Measurements from ENCODE around the gene ZNF410. TPM values are rescaled to one million over a fixed set of nuclear protein-coding genes. Genes with fewer than 3 reads are reported as not detected.
"Not testable (repeated sequence)": the region's sequence is repeated elsewhere in the genome, so short reads cannot be mapped to it uniquely, and the experiment has no call there.

The ZNF410 gene, protein sequence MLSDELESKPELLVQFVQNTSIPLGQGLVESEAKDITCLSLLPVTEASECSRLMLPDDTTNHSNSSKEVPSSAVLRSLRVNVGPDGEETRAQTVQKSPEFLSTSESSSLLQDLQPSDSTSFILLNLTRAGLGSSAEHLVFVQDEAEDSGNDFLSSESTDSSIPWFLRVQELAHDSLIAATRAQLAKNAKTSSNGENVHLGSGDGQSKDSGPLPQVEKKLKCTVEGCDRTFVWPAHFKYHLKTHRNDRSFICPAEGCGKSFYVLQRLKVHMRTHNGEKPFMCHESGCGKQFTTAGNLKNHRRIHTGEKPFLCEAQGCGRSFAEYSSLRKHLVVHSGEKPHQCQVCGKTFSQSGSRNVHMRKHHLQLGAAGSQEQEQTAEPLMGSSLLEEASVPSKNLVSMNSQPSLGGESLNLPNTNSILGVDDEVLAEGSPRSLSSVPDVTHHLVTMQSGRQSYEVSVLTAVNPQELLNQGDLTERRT
- 10 to 100 TPM; 49.3 to 51.7 TPM for total RNA-seq

DNA sequence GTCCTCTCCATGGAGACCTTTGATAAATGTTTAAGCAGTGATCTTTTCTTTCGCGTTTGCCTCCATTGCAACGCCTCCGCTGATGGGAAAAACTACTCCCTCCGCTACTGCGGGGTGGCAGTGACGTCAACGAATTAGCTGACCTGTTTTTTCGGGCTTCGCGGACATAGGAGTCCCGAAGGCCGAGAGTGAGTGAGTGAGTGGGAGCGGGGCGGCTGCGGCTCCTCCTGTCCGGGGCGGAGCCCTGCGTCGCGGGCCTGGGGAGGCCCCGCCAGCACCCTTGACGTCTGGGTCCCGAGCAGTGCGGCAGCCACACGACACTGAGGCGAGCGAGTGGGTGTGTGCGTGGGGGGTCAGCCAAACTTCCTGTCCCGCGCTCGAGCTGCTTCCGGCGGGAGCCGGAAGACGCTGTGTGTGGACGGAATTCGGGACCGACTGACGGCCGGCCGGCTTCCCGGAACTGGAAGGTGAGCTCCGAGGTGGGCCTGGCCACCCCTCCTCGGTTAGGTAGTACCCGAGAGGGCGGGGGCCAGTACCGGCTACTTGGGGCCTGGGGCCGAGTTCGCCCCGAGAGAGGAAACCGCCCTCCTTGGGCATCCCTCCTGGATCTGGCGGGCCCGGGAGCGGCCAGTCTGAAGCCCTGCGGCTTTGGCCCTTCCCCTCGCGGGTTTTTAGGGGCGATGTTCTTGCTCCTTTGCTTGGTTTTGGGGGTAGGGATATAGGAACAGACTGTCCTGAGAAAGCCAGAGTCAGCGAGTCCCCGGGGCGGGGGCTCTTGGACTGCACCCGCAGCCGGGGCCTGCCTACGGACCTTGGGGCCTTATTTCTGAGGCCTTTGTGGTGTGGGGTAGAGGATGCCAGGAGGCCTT, at the start of gene ZNF410:
Gene ZNF410 (plus strand): TSS at position 411 of the 869 bp plus-strand sequence. CDS start 5,317 bp downstream, outside the sequence.
- H3K27me3 Mint-ChIP-seq: no peaks in the 10 kb centered on the region
- POLR2A ChIA-PET: interaction anchor here (1.1 kb wide), 1 partner anchor 100 kb away, joined by 5 read pairs; no protein-coding TSS in a partner anchor
- H3K9me3 Mint-ChIP-seq: no peaks in the 10 kb centered on the region
- CTCF ChIA-PET: interaction anchor here (0.7 to 1.4 kb wide), 7 partner anchors 9 to 828 kb away, joined by 3 to 4 read pairs (median 3); partner anchors contain the start of gene RBM25
- H3K4me3 Mint-ChIP-seq: peak within 1 kb of the TSS; percentile 98
- DNase-seq: peak; percentile 87
- peaks cover 42% of the 10 kb centered on the region for H3K4me1 Mint-ChIP-seq
- peak within 1 kb of the TSS; percentile 97 for H3K27ac Mint-ChIP-seq
- H3K36me3 Mint-ChIP-seq (ENCODE audit: low read depth): peaks cover 3% of the 10 kb centered on the region

DNA sequence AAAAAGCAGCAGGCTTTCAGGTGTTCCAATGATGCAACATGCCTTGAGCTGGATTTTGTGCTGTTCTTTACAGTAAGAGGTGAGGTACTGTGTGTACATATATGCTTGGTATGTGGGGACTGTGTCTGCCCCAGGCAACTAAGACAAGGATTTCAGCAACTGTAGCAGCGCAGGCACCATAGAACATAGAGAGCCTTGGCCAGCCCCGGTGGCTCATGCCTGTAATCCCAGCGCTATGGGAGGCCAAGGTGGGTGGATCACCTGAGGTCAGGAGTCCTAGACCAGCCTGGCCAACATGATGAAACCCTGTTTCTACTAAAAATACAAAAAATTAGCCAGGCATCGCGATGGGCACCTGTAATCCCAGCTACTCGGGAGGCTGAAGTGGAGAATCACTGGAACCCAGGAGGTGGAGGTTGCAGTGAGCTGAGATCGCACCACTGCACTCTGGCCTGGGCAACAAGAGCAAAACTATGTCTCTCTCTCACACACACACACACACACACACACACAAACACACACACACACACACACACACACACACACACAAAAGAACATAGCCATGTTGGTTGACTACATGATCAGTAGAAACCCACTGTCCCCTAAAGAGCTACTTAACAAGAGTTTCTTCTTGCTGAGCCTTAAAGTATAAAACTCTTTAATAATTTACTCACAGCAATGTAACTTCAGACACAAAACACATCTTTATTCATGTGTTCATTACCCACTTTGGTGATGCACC, 48.2 kb upstream of the ZNF410 start:
- H3K36me3 Mint-ChIP-seq (ENCODE audit: low read depth); H3K27me3 Mint-ChIP-seq; H3K4me3 Mint-ChIP-seq; DNase-seq; POLR2A ChIA-PET; H3K27ac Mint-ChIP-seq; H3K9me3 Mint-ChIP-seq; H3K4me1 Mint-ChIP-seq: not testable (repeated sequence)
- CTCF ChIA-PET: interaction anchor here (0.6 kb wide), 1 partner anchor 113 kb away, joined by 3 read pairs; no protein-coding TSS in a partner anchor

DNA sequence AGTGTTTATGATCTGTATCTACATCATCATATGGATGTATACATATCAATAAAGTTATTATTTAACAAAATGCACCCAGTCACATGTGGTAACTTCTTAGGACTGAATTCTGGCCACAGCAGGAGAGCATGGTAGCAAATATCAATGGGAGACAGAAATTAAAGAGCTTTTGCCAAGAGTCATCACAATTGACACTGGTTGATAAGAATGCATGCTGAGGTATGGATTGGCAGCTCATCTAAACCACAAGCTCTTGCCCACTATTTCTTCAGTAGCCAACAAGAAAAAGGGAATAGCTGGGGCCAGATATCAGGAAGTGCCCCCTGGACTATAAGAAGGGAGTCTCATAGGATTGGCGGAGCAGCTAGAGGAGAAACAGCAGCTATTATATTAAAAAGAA, 44.5 kb upstream of the ZNF410 start:
- no peak for DNase-seq
- Mint-ChIP-seq H3K36me3 (ENCODE audit: low read depth) (no peaks in the 10 kb centered on the region), H3K27me3 (peaks cover 4% of the 10 kb centered on the region), H3K9me3 (peaks cover 5% of the 10 kb centered on the region), H3K4me3 (no peak overlapping the region), H3K27ac (no peak overlapping the region), H3K4me1 (no peaks in the 10 kb centered on the region)
- ChIA-PET POLR2A (no interaction called here), CTCF (no interaction called here)

DNA sequence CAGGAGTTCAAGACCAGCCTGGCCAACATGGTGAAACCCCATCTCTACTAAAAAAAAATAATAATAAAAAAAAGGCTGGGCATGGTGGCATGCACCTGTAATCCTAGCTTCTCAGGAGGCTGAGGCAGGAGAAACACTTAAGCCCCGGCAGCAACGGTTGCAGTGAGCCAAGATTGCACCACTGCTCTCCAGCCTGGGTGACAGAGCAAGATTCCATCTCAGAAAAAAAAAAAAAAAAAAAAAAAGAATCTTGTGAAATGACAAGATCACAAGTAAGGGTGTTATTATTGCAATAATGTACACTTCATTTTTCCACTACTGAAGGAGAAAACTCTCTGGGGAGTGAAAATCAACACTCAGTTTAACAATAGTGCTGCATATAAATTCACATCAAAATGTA, 43.8 kb upstream of the ZNF410 start:
- H3K4me1 Mint-ChIP-seq: no peaks in the 10 kb centered on the region
- no peaks in the 10 kb centered on the region for H3K36me3 Mint-ChIP-seq (ENCODE audit: low read depth)
- peaks cover 4% of the 10 kb centered on the region for H3K27me3 Mint-ChIP-seq
- ChIA-PET POLR2A (no interaction called here), CTCF (no interaction called here)
- H3K27ac Mint-ChIP-seq: no peak overlapping the region
- no peak overlapping the region for H3K4me3 Mint-ChIP-seq
- DNase-seq: no peak
- H3K9me3 Mint-ChIP-seq: peaks cover 5% of the 10 kb centered on the region

DNA sequence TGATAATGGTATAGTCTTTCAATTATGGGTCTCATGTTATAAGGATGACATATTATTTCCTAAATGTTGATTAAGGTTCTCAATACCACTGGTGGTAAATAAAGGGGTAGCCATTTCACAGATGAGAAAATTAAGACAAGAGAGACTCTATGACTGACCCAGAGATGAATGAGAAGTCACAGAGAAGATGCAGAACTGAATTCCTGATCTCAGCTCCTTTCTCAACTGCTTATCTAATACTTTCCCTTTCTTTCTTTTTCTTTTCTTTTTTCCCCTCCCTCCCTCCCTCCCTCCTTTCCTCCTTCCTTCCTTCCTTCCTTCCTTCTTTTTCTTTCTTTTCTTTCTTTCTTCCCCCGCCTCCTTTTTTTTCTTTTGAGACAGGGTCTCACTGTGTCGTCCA, 43.4 kb upstream of the ZNF410 start:
- H3K9me3 Mint-ChIP-seq: peaks cover 5% of the 10 kb centered on the region
- no peak overlapping the region for H3K4me3 Mint-ChIP-seq
- no peaks in the 10 kb centered on the region for H3K36me3 Mint-ChIP-seq (ENCODE audit: low read depth)
- H3K27me3 Mint-ChIP-seq: peaks cover 4% of the 10 kb centered on the region
- CTCF ChIA-PET: interaction anchor here (1.4 kb wide), 1 partner anchor 114 kb away, joined by 4 read pairs; no protein-coding TSS in a partner anchor
- POLR2A ChIA-PET: no interaction called here
- DNase-seq: no peak
- H3K4me1 Mint-ChIP-seq: no peaks in the 10 kb centered on the region
- no peak overlapping the region for H3K27ac Mint-ChIP-seq

DNA sequence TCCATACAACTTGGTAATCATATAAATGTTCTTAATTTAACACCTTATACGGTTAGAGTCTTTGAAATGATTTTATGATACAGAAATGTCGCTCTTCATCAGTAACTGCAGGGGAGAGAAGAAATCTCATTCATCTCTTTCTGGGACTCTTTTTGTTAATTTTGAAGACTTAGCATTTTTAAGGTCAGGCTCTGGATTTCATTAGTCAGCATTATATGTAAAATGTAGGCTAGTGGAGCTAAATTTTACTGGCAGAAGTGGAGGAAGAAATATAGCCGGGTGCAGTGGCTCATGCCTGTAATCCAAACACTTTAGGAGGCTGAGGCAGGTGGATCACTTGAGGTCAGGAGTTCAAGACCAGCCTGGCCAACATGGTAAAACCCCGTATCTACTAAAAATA, 39.7 kb upstream of the ZNF410 start:
- ChIA-PET CTCF (interaction anchor here (1.3 to 2.8 kb wide), 2 partner anchors 14 to 118 kb away, joined by 5 to 6 read pairs; no protein-coding TSS in a partner anchor), POLR2A (no interaction called here)
- peaks cover 12% of the 10 kb centered on the region for H3K4me1 Mint-ChIP-seq
- H3K27ac Mint-ChIP-seq: no peak overlapping the region
- H3K27me3 Mint-ChIP-seq: peaks cover 4% of the 10 kb centered on the region
- no peak overlapping the region for H3K4me3 Mint-ChIP-seq
- no peaks in the 10 kb centered on the region for H3K36me3 Mint-ChIP-seq (ENCODE audit: low read depth)
- peaks cover 5% of the 10 kb centered on the region for H3K9me3 Mint-ChIP-seq
- no peak for DNase-seq

DNA sequence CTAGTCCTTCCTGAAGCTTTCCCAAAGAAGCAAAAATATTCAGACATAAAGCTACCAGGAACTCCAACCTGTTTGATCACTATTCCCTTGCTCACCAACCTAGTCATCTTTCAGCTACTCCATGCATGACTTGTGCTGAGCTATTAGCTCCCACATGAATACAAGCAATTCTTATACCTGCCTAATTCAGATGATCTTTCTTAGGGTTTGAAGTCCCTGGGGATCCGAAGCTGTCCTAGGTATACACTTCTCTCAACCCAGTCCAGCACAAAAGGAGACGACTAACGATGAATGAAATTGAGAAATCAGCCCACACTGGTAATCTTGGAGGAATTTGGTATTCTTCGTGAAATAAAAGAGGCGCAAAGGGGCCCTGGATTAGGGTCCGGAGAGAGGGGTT, 35.7 kb upstream of the ZNF410 start:
- ChIA-PET CTCF (interaction anchor here (1.0 to 2.4 kb wide), 5 partner anchors 12 to 122 kb away, joined by 3 to 6 read pairs (median 5); no protein-coding TSS in a partner anchor), POLR2A (no interaction called here)
- H3K27ac Mint-ChIP-seq: peak overlapping the region; percentile 97
- no peaks in the 10 kb centered on the region for H3K27me3 Mint-ChIP-seq
- H3K4me1 Mint-ChIP-seq: peaks cover 23% of the 10 kb centered on the region
- no peaks in the 10 kb centered on the region for H3K9me3 Mint-ChIP-seq
- no peak for DNase-seq
- H3K4me3 Mint-ChIP-seq: peak overlapping the region; percentile 86
- H3K36me3 Mint-ChIP-seq (ENCODE audit: low read depth): no peaks in the 10 kb centered on the region

DNA sequence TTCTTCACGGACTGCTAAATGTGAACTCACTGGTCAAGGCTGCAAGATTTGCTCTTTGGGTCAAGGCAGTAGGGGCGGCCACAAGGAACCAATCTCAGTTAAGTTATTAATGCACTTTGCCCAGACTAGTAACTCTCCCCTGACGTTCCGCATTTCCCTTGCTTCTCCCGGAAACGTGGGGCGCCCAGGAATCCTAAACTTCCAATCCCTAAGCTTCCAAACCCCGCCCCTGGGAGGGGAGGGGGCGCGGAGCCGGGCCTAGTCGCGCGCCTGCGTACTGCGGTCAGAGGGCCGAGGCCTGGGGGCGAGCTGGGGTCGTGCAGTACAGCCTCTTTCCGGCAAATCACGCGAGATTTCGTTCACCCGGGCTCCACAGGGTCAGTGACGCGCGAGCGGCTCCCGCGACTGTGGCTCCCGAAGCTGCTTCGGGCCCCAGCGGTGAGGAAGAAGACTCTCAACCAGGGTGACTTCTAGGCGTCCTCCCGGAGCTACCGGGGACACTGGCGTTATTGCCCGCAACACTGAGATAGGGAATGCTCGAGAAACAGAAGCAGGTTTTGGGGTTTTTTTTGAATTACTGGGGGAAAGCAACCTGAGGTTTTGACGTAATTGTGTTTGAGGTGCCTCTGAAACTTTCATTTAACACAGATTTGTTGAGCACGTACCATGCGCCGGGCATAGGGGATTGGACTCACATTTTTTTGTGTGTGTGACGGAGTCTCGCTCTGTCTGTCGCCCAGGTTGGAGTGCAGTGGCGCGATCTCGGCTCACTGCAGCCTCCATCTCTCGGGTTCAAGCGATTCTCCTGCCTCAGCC, 34.9 kb upstream of the ZNF410 start, which contains the start of gene PTGR2:
Gene PTGR2 (plus strand): TSS at position 265 of the 816 bp plus-strand sequence. CDS start 7,032 bp downstream, outside the sequence.
- Mint-ChIP-seq H3K27me3 (no peaks in the 10 kb centered on the region), H3K27ac (peak within 1 kb of the TSS; percentile 97), H3K4me1 (peaks cover 23% of the 10 kb centered on the region), H3K4me3 (peak within 1 kb of the TSS; percentile 86), H3K9me3 (no peaks in the 10 kb centered on the region), H3K36me3 (ENCODE audit: low read depth) (no peaks in the 10 kb centered on the region)
- ChIA-PET POLR2A (no interaction called here), CTCF (interaction anchor here (0.7 to 2.4 kb wide), 9 partner anchors 9 to 123 kb away, joined by 3 to 6 read pairs (median 3); no protein-coding TSS in a partner anchor)
- peak; percentile 93 for DNase-seq

DNA sequence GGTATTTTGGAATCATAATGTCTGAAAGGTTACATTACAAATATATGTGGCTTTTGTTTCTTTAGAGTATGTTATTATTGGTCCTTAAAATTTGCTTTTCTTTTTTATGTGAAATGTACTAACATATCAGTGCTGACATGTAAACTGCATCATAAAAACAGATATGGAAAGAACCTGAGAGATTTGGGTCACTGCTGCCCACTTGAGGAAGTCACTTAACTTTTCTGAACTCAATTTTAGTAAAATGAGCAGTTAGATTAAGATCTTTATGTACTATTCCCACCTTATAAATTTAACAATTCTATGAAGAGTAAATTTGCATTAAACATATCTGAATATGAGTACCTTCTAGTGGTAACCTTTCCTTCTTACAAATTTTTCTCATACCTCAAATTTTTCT, 27.5 kb upstream of the ZNF410 start:
- Mint-ChIP-seq H3K27ac (no peak overlapping the region), H3K9me3 (no peaks in the 10 kb centered on the region), H3K4me1 (no peaks in the 10 kb centered on the region), H3K36me3 (ENCODE audit: low read depth) (no peaks in the 10 kb centered on the region), H3K4me3 (no peak overlapping the region), H3K27me3 (no peaks in the 10 kb centered on the region)
- ChIA-PET POLR2A (no interaction called here), CTCF (no interaction called here)
- DNase-seq: no peak

DNA sequence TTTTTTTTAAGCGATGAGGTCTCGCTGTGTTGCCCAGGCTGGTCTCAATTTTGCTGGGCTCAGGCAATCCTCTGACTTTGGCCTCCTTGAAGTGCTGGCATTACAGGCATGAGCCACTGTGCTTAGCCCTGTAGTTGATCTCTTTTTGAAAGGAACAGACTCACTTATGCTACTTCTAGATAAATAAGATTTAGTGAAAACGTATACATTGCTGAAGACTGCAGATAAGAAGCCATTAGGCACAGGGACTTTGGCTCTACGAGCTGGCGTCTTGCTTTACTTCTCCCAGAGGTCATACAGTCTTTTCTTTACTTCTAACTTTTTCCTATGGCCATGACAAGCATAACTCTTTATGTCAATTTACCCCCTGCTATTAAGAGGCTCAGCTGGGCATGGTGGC, 25.6 kb upstream of the ZNF410 start:
- H3K9me3 Mint-ChIP-seq: no peaks in the 10 kb centered on the region
- POLR2A ChIA-PET: no interaction called here
- H3K36me3 Mint-ChIP-seq (ENCODE audit: low read depth): no peaks in the 10 kb centered on the region
- no peaks in the 10 kb centered on the region for H3K4me1 Mint-ChIP-seq
- H3K27ac Mint-ChIP-seq: no peak overlapping the region
- no peaks in the 10 kb centered on the region for H3K27me3 Mint-ChIP-seq
- CTCF ChIA-PET: interaction anchor here (1.4 kb wide), 1 partner anchor 9 kb away, joined by 3 read pairs; the partner anchor contains the start of gene PTGR2
- DNase-seq: no peak
- H3K4me3 Mint-ChIP-seq: no peak overlapping the region

DNA sequence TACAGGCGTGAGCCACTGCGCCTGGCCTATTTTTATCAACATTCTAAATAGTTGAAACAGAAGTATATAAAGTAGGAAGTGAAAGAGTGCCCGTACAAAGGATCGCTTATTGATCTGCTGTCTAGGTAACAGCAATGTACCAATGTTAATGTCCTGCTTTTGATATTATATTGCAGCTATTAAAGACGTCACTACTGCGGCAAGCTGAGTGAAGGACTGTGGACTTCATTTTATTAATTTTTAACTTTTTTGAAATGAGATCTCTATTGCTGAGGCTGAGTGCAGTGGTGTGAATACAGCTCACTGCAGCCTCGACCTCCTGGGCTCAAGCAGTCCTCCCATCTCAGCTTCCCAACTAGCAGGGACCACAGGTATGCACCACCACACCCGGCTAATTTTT, 24.2 kb upstream of the ZNF410 start:
- Mint-ChIP-seq H3K27me3 (no peaks in the 10 kb centered on the region), H3K9me3 (no peaks in the 10 kb centered on the region), H3K4me1 (no peaks in the 10 kb centered on the region), H3K36me3 (ENCODE audit: low read depth) (no peaks in the 10 kb centered on the region), H3K4me3 (no peak overlapping the region), H3K27ac (no peak overlapping the region)
- ChIA-PET CTCF (interaction anchor here (1.6 kb wide), 1 partner anchor 11 kb away, joined by 5 read pairs; the partner anchor contains the start of gene PTGR2), POLR2A (no interaction called here)
- no peak for DNase-seq
